ENCODE results near the gene POLR2I. TPM values are rescaled to one million over a fixed set of nuclear protein-coding genes. Genes with fewer than 3 reads are reported as not detected.

The POLR2I gene
- polyA plus RNA-seq, 1 of the 3 experiments (the other 2 are of a cell fraction) = 140 TPM

DNA sequence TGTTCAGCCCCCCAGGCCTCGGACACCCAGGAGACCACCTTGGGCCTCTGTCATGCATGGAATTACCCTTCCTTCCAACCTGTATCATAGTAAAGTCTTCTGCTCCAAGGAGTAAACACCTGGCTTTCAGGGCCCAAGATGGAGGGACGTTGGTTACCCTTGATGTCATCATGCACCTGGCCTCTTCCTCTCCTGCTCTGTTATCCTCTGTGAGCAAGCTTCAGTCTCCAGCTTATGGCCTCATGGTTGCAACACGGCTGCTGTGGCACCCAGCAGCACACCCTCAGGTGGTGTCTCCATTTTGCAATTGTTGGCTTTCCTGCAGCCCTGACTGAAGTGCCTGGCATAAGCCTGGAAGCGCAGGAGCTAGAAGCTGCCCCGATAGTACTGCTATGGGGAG is 7.7 kb downstream of the POLR2I start:
- Histone ChIP-seq H3K36me3 (replicated peaks in 1 of 2; ENCODE audit: control insufficient read depth in 1 of 2, insufficient read depth in 2 of 2, low read length in 1 of 2) (peaks cover 6 to 14% of the 10 kb centered on the region in 2 experiments), H3K4me2 (no peak overlapping the region), H3F3A (replicated peaks; ENCODE audit: insufficient read depth) (no peaks in the 10 kb centered on the region), H2AFZ (ENCODE audit: low read depth) (no peak overlapping the region), H3K4me3 (ENCODE audit: low read depth in 2 of 2, low read length in 1 of 2) (no peak overlapping the region), H3K4me1 (ENCODE audit: control insufficient read depth in 1 of 2, insufficient read depth in 2 of 2, low read depth in 1 of 2, low read length in 1 of 2) (no peaks in the 10 kb centered on the region), H3K79me2 (ENCODE audit: insufficient read depth) (no peaks in the 10 kb centered on the region), H3K27me3 (ENCODE audit: insufficient read depth) (no peaks in the 10 kb centered on the region), H3K27ac (ENCODE audit: low read depth in 2 of 2, low read length in 1 of 2) (no peak overlapping the region), H3K9me2 (no peaks in the 10 kb centered on the region), H3K9me3 (no peaks in the 10 kb centered on the region), H4K20me1 (ENCODE audit: insufficient read depth) (no peaks in the 10 kb centered on the region), H3K9ac (no peak overlapping the region)
- ChIA-PET CTCF (no interaction called here), POLR2A (no interaction called here)
- DNase-seq = no peak
- TF ChIP-seq RAD21 (IDR thresholded peaks at IDR 0.05; ENCODE audit: low read length) (no peak), TEAD4 (IDR thresholded peaks at IDR 0.05; ENCODE audit: borderline replicate concordance, insufficient read depth) (no peak), POLR2AphosphoS5 (IDR thresholded peaks at IDR 0.05; ENCODE audit: low read depth, low read length) (no peak), RXRA (IDR thresholded peaks at IDR 0.05; ENCODE audit: borderline replicate concordance, low read depth) (no peak), NFIC (IDR thresholded peaks at IDR 0.05; ENCODE audit: borderline replicate concordance) (no peak), CHD2 (IDR thresholded peaks at IDR 0.05; ENCODE audit: low read length, partially characterized antibody) (no peak), TAF1 (IDR thresholded peaks at IDR 0.05; ENCODE audit: borderline replicate concordance, low read depth, low read length) (no peak), RCOR1 (IDR thresholded peaks at IDR 0.05; ENCODE audit: low read length) (no peak), SIN3A (IDR thresholded peaks at IDR 0.05; ENCODE audit: borderline replicate concordance, low read depth, low read length) (no peak), GABPA (IDR thresholded peaks at IDR 0.05; ENCODE audit: low read depth) (no peak)
- TF ChIP-seq, protein P1, sequence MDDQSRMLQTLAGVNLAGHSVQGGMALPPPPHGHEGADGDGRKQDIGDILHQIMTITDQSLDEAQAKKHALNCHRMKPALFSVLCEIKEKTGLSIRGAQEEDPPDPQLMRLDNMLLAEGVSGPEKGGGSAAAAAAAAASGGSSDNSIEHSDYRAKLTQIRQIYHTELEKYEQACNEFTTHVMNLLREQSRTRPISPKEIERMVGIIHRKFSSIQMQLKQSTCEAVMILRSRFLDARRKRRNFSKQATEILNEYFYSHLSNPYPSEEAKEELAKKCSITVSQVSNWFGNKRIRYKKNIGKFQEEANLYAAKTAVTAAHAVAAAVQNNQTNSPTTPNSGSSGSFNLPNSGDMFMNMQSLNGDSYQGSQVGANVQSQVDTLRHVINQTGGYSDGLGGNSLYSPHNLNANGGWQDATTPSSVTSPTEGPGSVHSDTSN (IDR thresholded peaks at IDR 0.05) = no peak
- TF ChIP-seq, protein P2, sequence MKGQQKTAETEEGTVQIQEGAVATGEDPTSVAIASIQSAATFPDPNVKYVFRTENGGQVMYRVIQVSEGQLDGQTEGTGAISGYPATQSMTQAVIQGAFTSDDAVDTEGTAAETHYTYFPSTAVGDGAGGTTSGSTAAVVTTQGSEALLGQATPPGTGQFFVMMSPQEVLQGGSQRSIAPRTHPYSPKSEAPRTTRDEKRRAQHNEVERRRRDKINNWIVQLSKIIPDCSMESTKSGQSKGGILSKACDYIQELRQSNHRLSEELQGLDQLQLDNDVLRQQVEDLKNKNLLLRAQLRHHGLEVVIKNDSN (IDR thresholded peaks at IDR 0.05; ENCODE audit: borderline replicate concordance, low read depth) = no peak
- TF ChIP-seq, protein P3, sequence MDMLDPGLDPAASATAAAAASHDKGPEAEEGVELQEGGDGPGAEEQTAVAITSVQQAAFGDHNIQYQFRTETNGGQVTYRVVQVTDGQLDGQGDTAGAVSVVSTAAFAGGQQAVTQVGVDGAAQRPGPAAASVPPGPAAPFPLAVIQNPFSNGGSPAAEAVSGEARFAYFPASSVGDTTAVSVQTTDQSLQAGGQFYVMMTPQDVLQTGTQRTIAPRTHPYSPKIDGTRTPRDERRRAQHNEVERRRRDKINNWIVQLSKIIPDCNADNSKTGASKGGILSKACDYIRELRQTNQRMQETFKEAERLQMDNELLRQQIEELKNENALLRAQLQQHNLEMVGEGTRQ (IDR thresholded peaks at IDR 0.05; ENCODE audit: borderline replicate concordance, low read depth, low read length) = no peak
- TF ChIP-seq, protein P4, sequence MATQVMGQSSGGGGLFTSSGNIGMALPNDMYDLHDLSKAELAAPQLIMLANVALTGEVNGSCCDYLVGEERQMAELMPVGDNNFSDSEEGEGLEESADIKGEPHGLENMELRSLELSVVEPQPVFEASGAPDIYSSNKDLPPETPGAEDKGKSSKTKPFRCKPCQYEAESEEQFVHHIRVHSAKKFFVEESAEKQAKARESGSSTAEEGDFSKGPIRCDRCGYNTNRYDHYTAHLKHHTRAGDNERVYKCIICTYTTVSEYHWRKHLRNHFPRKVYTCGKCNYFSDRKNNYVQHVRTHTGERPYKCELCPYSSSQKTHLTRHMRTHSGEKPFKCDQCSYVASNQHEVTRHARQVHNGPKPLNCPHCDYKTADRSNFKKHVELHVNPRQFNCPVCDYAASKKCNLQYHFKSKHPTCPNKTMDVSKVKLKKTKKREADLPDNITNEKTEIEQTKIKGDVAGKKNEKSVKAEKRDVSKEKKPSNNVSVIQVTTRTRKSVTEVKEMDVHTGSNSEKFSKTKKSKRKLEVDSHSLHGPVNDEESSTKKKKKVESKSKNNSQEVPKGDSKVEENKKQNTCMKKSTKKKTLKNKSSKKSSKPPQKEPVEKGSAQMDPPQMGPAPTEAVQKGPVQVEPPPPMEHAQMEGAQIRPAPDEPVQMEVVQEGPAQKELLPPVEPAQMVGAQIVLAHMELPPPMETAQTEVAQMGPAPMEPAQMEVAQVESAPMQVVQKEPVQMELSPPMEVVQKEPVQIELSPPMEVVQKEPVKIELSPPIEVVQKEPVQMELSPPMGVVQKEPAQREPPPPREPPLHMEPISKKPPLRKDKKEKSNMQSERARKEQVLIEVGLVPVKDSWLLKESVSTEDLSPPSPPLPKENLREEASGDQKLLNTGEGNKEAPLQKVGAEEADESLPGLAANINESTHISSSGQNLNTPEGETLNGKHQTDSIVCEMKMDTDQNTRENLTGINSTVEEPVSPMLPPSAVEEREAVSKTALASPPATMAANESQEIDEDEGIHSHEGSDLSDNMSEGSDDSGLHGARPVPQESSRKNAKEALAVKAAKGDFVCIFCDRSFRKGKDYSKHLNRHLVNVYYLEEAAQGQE (IDR thresholded peaks at IDR 0.05; ENCODE audit: low read depth, low read length) = no peak
- TF ChIP-seq, protein P5, sequence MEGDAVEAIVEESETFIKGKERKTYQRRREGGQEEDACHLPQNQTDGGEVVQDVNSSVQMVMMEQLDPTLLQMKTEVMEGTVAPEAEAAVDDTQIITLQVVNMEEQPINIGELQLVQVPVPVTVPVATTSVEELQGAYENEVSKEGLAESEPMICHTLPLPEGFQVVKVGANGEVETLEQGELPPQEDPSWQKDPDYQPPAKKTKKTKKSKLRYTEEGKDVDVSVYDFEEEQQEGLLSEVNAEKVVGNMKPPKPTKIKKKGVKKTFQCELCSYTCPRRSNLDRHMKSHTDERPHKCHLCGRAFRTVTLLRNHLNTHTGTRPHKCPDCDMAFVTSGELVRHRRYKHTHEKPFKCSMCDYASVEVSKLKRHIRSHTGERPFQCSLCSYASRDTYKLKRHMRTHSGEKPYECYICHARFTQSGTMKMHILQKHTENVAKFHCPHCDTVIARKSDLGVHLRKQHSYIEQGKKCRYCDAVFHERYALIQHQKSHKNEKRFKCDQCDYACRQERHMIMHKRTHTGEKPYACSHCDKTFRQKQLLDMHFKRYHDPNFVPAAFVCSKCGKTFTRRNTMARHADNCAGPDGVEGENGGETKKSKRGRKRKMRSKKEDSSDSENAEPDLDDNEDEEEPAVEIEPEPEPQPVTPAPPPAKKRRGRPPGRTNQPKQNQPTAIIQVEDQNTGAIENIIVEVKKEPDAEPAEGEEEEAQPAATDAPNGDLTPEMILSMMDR (IDR thresholded peaks at IDR 0.05) = no peak
- 97% methylated on average over 5 of the region's 5 CpGs for WGBS (ENCODE audit: low lambda C conversion rate)

All from SK-N-SH (cell line).